GM10266 (cell line): ENCODE measurements around the gene SPP1.

Experiments
- DNase-seq: peaks from one replicate; pipeline ENCODE4 v3.0.0; 2012; ENCODE audit errors: extremely low spot score
- TF ChIP-seq, protein P1 (sequence below): IDR thresholded peaks from 2 replicates; pipeline ENCODE4 v1.5.1; 2012; ENCODE audit warnings: mild to moderate bottlenecking, low read depth; ENCODE audit not compliant: control insufficient read depth, insufficient read depth; ENCODE audit errors: missing control alignments

SPP1 gene

DNA sequence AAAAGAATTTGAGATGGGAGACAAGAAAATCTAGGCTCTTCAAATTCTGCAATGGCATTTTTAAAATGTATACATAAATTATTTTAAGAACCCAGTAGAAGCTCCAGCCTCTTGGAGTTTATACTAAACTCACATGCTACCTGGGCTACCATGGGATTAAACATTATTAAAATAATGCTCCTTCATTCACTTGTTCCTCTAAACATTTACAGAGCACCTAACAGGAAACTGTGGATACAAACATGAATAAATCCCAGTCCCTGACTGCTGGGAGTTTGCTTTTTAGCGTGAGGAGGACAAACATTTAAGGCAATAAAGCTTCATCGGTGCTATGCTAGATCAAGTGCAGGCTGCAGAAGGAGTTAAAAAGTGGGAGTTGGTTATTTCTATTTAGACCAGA, 5.4 kb upstream of the SPP1 start:
- no peak for DNase-seq
- TF ChIP-seq, protein P1, sequence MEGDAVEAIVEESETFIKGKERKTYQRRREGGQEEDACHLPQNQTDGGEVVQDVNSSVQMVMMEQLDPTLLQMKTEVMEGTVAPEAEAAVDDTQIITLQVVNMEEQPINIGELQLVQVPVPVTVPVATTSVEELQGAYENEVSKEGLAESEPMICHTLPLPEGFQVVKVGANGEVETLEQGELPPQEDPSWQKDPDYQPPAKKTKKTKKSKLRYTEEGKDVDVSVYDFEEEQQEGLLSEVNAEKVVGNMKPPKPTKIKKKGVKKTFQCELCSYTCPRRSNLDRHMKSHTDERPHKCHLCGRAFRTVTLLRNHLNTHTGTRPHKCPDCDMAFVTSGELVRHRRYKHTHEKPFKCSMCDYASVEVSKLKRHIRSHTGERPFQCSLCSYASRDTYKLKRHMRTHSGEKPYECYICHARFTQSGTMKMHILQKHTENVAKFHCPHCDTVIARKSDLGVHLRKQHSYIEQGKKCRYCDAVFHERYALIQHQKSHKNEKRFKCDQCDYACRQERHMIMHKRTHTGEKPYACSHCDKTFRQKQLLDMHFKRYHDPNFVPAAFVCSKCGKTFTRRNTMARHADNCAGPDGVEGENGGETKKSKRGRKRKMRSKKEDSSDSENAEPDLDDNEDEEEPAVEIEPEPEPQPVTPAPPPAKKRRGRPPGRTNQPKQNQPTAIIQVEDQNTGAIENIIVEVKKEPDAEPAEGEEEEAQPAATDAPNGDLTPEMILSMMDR: no peak

- TF ChIP-seq, protein P1: no peak
- DNase-seq: no peak
Observed at GRCh38 chr4:87971866-87972265, 3.6 kb upstream of the SPP1 start.

GRCh38 chr4:87973283-87974169, 2.0 kb upstream of the SPP1 start:
- DNase-seq: peak; percentile 43
- TF ChIP-seq, protein P1: peak; percentile 69

DNA sequence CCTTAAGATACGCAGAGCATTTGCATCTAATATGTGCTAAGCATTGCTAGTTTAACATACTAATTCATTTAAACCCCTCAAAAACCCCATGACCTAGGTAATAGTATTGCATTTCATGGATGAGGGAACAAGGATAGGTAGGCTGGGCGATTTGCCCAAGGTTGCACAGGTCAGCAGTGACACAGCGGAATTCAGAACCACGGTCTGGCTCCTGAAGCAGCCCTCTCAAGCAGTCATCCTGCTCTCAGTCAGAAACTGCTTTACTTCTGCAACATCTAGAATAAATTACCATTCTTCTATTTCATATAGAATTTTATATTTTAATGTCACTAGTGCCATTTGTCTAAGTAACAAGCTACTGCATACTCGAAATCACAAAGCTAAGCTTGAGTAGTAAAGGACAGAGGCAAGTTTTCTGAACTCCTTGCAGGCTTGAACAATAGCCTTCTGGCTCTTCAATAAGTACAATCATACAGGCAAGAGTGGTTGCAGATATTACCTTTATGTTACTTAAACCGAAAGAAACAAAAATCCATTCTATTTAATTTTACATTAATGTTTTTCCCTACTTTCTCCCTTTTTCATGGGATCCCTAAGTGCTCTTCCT, 555 bp upstream of the SPP1 start:
- DNase-seq: no peak
- TF ChIP-seq, protein P1: no peak

DNA sequence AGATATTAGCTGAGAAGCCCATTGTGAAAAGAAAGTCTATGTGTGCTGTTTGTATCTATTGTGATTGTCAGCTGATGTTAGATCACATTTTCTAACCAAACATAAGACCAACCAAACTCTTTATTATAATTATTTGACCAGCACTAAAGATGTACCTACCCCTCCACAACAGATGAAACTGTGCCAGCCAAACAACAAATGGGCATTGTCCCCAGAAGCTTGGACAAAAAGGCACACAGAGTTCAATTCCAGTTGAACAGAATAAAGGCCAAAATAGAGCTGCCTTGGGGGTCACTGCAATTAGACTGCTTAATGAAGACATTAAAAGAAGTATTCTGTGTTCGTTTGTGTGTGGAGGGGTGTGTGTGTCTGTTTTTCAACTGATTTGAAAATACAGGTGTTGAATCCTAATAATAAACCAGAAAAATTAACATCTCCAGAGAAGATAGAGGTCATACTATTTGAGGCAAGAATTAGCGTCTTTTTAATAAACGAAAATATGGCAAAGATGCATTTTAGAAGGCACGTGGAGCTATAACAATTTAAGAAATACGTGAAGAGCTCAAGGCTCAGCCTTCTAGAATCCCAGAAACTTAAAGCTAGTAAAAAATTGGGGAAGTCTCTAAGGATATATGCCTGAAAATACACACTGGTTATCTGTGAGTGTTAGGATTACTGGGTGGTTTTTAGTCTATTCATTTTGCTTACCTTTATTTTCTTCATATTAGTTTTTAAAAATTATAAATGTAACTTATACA, 2.2 kb downstream of the SPP1 start:
- DNase-seq: no peak
- TF ChIP-seq, protein P1: no peak

- TF ChIP-seq, protein P1: no peak
- DNase-seq: no peak
Observed at GRCh38 chr4:87978681-87979080, 3.2 kb downstream of the SPP1 start.
